Panc1 (cell line): ENCODE data around the gene CENPB.

Source experiments
- CTCF ChIP-seq: fragments of 450-650 bp; IDR thresholded peaks from 2 replicates; pipeline ENCODE4 v1.5.1; 2017; ENCODE audit warnings: mild to moderate bottlenecking
- REST ChIP-seq, 2 experiments: IDR thresholded peaks; 2 replicates each; pipeline ENCODE4 v1.6.1; 2011 to 2012; ENCODE audit warnings: low read depth in 2 of 2, control low read depth in 1 of 2, low read length in 1 of 2, mild to moderate bottlenecking in 1 of 2, moderate library complexity in 1 of 2; ENCODE audit not compliant: insufficient read depth in 1 of 2

GRCh38 chr20:3771552-3772058, 14.9 kb downstream of the CENPB start:
- no peak for TF ChIP-seq CTCF
- TF ChIP-seq REST (IDR thresholded peaks at IDR 0.05; ENCODE audit: insufficient read depth in 1 of 2, low read depth in 2 of 2, low read length in 1 of 2) = no peak
